Kidney (tissue), 14 donors: ENCODE data around the gene CNOT4. TPM values are rescaled to one million over a fixed set of nuclear protein-coding genes. Genes with fewer than 3 reads are reported as not detected.

Experiments
- DNase-seq, 5 donors: peaks; one replicate each; pipeline ENCODE4 v3.0.0-alpha.2; 2013 to 2020
- FAIRE-seq: peaks from 2 replicates; lab custom pipeline; 2012; peaks lifted over from hg19 to GRCh38; lab: Jason Lieb, UNC
- H3K27ac ChIP-seq, 2 donors: one replicate each; pipeline ENCODE4 v1.7.0; 2013; ENCODE audit warnings: low read depth in 2 of 2, low read length in 2 of 2, inconsistent platforms in 1 of 2
- H3K27me3 ChIP-seq: one replicate; pipeline ENCODE4 v1.7.1; 2013; ENCODE audit warnings: low read length, inconsistent platforms; ENCODE audit not compliant: control insufficient read depth, insufficient read depth
- H3K36me3 ChIP-seq, 3 donors: one replicate each; pipeline versions ENCODE4 v1.7.0 to v1.7.1; 2013; ENCODE audit warnings: low read length in 3 of 3, control low read depth in 1 of 3, inconsistent platforms in 1 of 3; ENCODE audit not compliant: insufficient read depth in 3 of 3, control insufficient read depth in 2 of 3
- H3K4me1 ChIP-seq, 3 donors: one replicate each; pipeline versions ENCODE4 v1.7.0 to v1.7.1; 2013; ENCODE audit warnings: low read length in 3 of 3, inconsistent platforms in 1 of 3, low read depth in 1 of 3; ENCODE audit not compliant: control insufficient read depth in 2 of 3, insufficient read depth in 2 of 3
- H3K4me3 ChIP-seq, 3 donors: one replicate each; pipeline versions ENCODE4 v1.7.0 to v1.8.1; 2013; ENCODE audit warnings: low read length in 3 of 3, control low read depth in 1 of 3, inconsistent platforms in 1 of 3
- H3K9ac ChIP-seq, 3 donors: one replicate each; pipeline versions ENCODE4 v1.7.0 to v1.7.1; 2013; ENCODE audit warnings: low read length in 3 of 3, control low read depth in 1 of 3, inconsistent platforms in 1 of 3
- H3K9me3 ChIP-seq, 3 donors: one replicate each; pipeline versions ENCODE4 v1.7.0 to v1.7.1; 2013; ENCODE audit warnings: low read length in 3 of 3, control low read depth in 1 of 3, inconsistent platforms in 1 of 3; ENCODE audit not compliant: control insufficient read depth in 2 of 3, insufficient read depth in 1 of 3
- CTCF ChIP-seq: IDR thresholded peaks from 3 replicates; pipeline ENCODE4 v1.5.1; 2012; ENCODE audit warnings: mild to moderate bottlenecking, moderate library complexity, borderline replicate concordance; ENCODE audit not compliant: insufficient read depth; ENCODE audit errors: extremely low read depth
- intact Hi-C: fragments of 100-400 bp; cut with DNase I; formaldehyde crosslinking; loops from one replicate; pipeline ENCODE4 v1.11.1; 2022
- polyA plus RNA-seq: library from polyadenylated mRNA; stranded (reverse); fragments of 350-450 nt; fragmentation: Illumina TruSeq; extraction: RNeasy Lipid Tissue Mini Kit (QIAGEN cat#74804); gene quantifications from one replicate; pipeline ENCODE4 v1.2.3, GENCODE V29; 2014; ENCODE audit warnings: low read depth, low replicate concordance; ENCODE audit not compliant: insufficient read depth
- total RNA-seq: library from RNA; stranded (reverse); fragmentation: NEBNext Ultra II Directional; extraction: Animal tissue kit (Norgen Biotek cat#: 25700); gene quantifications from one replicate; pipeline ENCODE4 v1.2.1, GENCODE V29; 2021
- donor health status: control.
- donor health status: control.
- donor health status: control.
- donor health status: control.
- donor health status: control.
- donor health status: DM: yes; HTN: yes; CAD: no.
- donor health status: Normal renal cell carcinoma (clear cell type).

CNOT4 gene
- total and polyA plus RNA-seq, 2 donors from 2014 or later = 8.4 to 26.2 TPM

- Histone ChIP-seq H3K27ac (no peak overlapping the region), H3K36me3 (no peaks in the 10 kb centered on the region), H3K9ac (no peak overlapping the region), H3K4me1 (no peaks in the 10 kb centered on the region), H3K27me3 (no peaks in the 10 kb centered on the region), H3K9me3 (no peaks in the 10 kb centered on the region), H3K4me3 (no peak overlapping the region)
- no peak for TF ChIP-seq CTCF
- DNase-seq (no peak), FAIRE-seq (no peak)
- intact Hi-C loops = no loop called here
Observed at GRCh38 chr7:135386776-135387175, 123.1 kb downstream of the CNOT4 start.

GRCh38 chr7:135386181-135386580 lies 123.7 kb downstream of the CNOT4 start:
- Histone ChIP-seq H3K9ac (no peak overlapping the region), H3K4me1 (no peaks in the 10 kb centered on the region), H3K27me3 (no peaks in the 10 kb centered on the region), H3K27ac (no peak overlapping the region), H3K4me3 (no peak overlapping the region), H3K36me3 (no peaks in the 10 kb centered on the region), H3K9me3 (no peaks in the 10 kb centered on the region)
- FAIRE-seq (no peak), DNase-seq (no peak)
- no peak for TF ChIP-seq CTCF
- intact Hi-C loops = no loop called here

- H3K4me3 ChIP-seq = no peak overlapping the region
- no peaks in the 10 kb centered on the region for H3K27me3 ChIP-seq
- no peaks in the 10 kb centered on the region for H3K36me3 ChIP-seq
- no peak for TF ChIP-seq CTCF
- DNase-seq = no peak
- no peaks in the 10 kb centered on the region for H3K4me1 ChIP-seq
- intact Hi-C loops = no loop called here
- H3K27ac ChIP-seq = no peak overlapping the region
- no peak for FAIRE-seq
- H3K9ac ChIP-seq = no peak overlapping the region
- H3K9me3 ChIP-seq = no peaks in the 10 kb centered on the region
Observed at GRCh38 chr7:135385209-135385608, 124.7 kb downstream of the CNOT4 start.

- Histone ChIP-seq H3K36me3 (no peaks in the 10 kb centered on the region), H3K27ac (no peak overlapping the region), H3K4me3 (no peak overlapping the region), H3K9ac (no peak overlapping the region), H3K27me3 (no peaks in the 10 kb centered on the region), H3K4me1 (no peaks in the 10 kb centered on the region), H3K9me3 (no peaks in the 10 kb centered on the region)
- no peak for TF ChIP-seq CTCF
- no peak for DNase-seq
- FAIRE-seq = no peak
- intact Hi-C loops = no loop called here
Observed at GRCh38 chr7:135383525-135384175, 126.3 kb downstream of the CNOT4 start.
